Stimulated activated CD4-positive, alpha-beta T cell treated with anti-CD3 and anti-CD28 coated beads, Interleukin-4, amount 100 ng/mL, for 4 hours (primary cell): ENCODE data around the gene ARHGAP1.

Experiments
- DNase-seq, 2 experiments: peaks; one replicate each; pipeline ENCODE4 v3.0.0-alpha.2; 2020

ARHGAP1 gene

GRCh38 chr11:46692450-46692849 lies 8.0 kb downstream of the ARHGAP1 start:
- no peak for DNase-seq

GRCh38 chr11:46690702-46691101 lies 9.7 kb downstream of the ARHGAP1 start:
- no peak for DNase-seq

GRCh38 chr11:46686886-46687795 lies 13.3 kb downstream of the ARHGAP1 start:
- no peak for DNase-seq

- DNase-seq, result no peak
Measured at GRCh38 chr11:46684367-46684766, 16.1 kb downstream of the ARHGAP1 start.

GRCh38 chr11:46682773-46683752 lies 17.4 kb downstream of the ARHGAP1 start:
- no peak for DNase-seq

GRCh38 chr11:46681814-46682213 lies 18.6 kb downstream of the ARHGAP1 start:
- DNase-seq, result no peak

- DNase-seq, result no peak
Measured at GRCh38 chr11:46680815-46681214, 19.6 kb downstream of the ARHGAP1 start.

GRCh38 chr11:46680164-46680760 lies 20.2 kb downstream of the ARHGAP1 start:
- no peak for DNase-seq

GRCh38 chr11:46679241-46680163 lies 20.9 kb downstream of the ARHGAP1 start:
- no peak for DNase-seq

GRCh38 chr11:46678741-46679130 lies 21.7 kb downstream of the ARHGAP1 start:
- no peak for DNase-seq

- DNase-seq, result no peak
Measured at GRCh38 chr11:46677991-46678740, 22.3 kb downstream of the ARHGAP1 start.

- no peak for DNase-seq
Measured at GRCh38 chr11:46677169-46677568, 23.2 kb downstream of the ARHGAP1 start.

GRCh38 chr11:46676436-46677158 lies 23.8 kb downstream of the ARHGAP1 start:
- no peak for DNase-seq

GRCh38 chr11:46675949-46676348 lies 24.5 kb downstream of the ARHGAP1 start:
- DNase-seq, result no peak

GRCh38 chr11:46675288-46675851 lies 25.0 kb downstream of the ARHGAP1 start:
- DNase-seq, result no peak

- DNase-seq, result no peak
Measured at GRCh38 chr11:46674463-46675287, 25.7 kb downstream of the ARHGAP1 start.

GRCh38 chr11:46673713-46674462 lies 26.5 kb downstream of the ARHGAP1 start:
- no peak for DNase-seq

- no peak for DNase-seq
Measured at GRCh38 chr11:46672381-46672839, 28.0 kb downstream of the ARHGAP1 start.
